H1 (cell line): ENCODE results near the gene TLE1. TPM values are rescaled to one million over a fixed set of nuclear protein-coding genes. Genes with fewer than 3 reads are reported as not detected.

Experiments used
- ASH2L ChIP-seq: fragments of 200-600, 300-600 bp; sonication (generic); IDR thresholded peaks from one replicate; pipeline ENCODE4 v1.7.1; 2017; ENCODE audit warnings: low read length
- CBX5 ChIP-seq: fragments of 300-800, 300-1000 bp; sonication (generic); IDR thresholded peaks from 2 replicates; pipeline ENCODE4 v1.7.1; 2016; ENCODE audit warnings: antibody characterized with exemption, low read length, low read depth
- CBX8 ChIP-seq: fragments of 300-800, 300-1000 bp; sonication (generic); IDR thresholded peaks from 2 replicates; pipeline ENCODE4 v1.7.1; 2016; ENCODE audit warnings: low read depth, low read length, borderline replicate concordance
- CHD1 ChIP-seq: IDR thresholded peaks from 2 replicates; pipeline ENCODE4 v1.6.1; 2012; ENCODE audit warnings: low read depth, low read length, improper control_type of control experiment
- HDAC2 ChIP-seq, 2 experiments: fragments of 300-600 bp in 1 of 2; sonication (generic) in 1 of 2; IDR thresholded peaks; 2 replicates each; pipeline ENCODE4 v1.6.1; 2011 to 2012; ENCODE audit warnings: low read depth in 2 of 2, low read length in 2 of 2, mild to moderate bottlenecking in 2 of 2, moderate library complexity in 2 of 2, borderline replicate concordance in 1 of 2, inconsistent platforms in 1 of 2
- RBBP5 ChIP-seq: IDR thresholded peaks from 2 replicates; pipeline ENCODE4 v1.7.1; 2012; ENCODE audit warnings: low read depth, mild to moderate bottlenecking, inconsistent platforms, low read length, moderate library complexity, borderline replicate concordance
- SIRT6 ChIP-seq: IDR thresholded peaks from one replicate; pipeline ENCODE4 v1.7.1; 2012; ENCODE audit warnings: low read length, inconsistent platforms
- TAF7 ChIP-seq: optimal IDR thresholded peaks from 2 replicates; pipeline ENCODE3; 2011; ENCODE audit warnings: low read depth, mild to moderate bottlenecking, inconsistent platforms, low read length, moderate library complexity, borderline replicate concordance
- polyA plus RNA-seq, 7 experiments: library from polyadenylated mRNA; depleted of rRNA in 3 of 7; stranded (reverse) in 5 of 7; unstranded in 2 of 7; fragments of >200 nt in 5 of 7; fragments of 200-250 nt in 2 of 7; gene quantifications; 1 replicate in 5 of 7; 2 replicates in 1 of 7; 4 replicates in 1 of 7; pipeline versions ENCODE4 v1.2.1 to v1.2.3, GENCODE V29; 2011 to 2013; ENCODE audit warnings: missing spikeins in 2 of 7, mixed read lengths in 2 of 7
- total RNA-seq: library from RNA; stranded (reverse); fragmentation: NEBNext Ultra II Directional; extraction: Animal tissue kit (Norgen Biotek cat#: 25700); gene quantifications from 2 replicates; pipeline ENCODE4 v1.2.1, GENCODE V29; 2021

Gene TLE1
- total and polyA plus RNA-seq, 2 of the 8 experiments (the other 6 are each of a cell fraction or from before 2014, with no cell fraction given) = 81.8 to 91.6 TPM

DNA sequence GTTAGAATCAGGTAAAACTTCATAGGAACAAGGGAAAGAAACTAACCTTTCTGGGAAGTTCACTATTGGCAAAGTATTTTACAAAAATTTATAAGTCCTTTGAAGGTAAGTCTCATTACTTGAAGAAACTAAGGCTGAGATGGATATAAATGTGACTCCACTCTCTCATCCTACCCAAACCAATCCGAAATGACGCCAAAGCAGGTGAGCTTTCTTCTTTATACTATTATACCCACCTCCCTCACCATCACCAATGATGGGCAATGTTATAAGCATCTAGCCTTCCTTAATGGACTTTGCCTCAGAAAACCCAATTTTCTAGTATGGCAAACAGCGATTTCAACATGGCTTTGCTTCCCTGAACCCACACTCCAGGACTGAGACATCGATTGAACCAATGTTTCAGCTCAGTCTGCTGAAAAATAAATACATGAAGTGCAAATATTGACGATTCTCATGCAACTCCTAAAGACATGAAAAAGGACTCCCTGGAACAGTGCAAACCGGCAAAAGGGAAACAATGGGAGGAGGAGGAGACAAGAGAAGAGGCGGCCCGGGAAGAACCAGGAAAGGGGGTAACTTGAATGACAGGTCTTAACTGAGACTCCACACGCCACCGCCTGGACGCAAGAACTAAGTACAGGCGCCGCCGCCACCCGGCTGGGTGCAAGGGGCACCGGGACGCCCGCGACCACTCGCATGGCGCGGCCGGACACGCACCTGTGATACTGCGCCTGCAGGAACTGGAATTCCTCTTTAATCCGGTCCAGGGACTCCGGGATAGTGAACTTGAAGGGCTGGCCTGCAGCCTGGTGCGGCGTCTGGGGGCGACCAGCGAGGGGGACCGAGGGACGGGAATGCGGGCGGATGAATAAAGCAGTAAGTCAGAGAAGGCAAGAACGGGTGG lies 2.5 kb downstream of the TLE1 start (continued):
- TF ChIP-seq ASH2L (no peak), RBBP5 (no peak), SIRT6 (no peak), CBX8 (no peak), TAF7 (no peak), CHD1 (no peak), CBX5 (no peak), HDAC2 (IDR thresholded peaks at IDR 0.05; ENCODE audit: borderline replicate concordance in 1 of 2, low read depth in 2 of 2, low read length in 2 of 2) (no peak)
